Muscle layer of colon (tissue), 2 donors: ENCODE measurements around the gene PAX2.
A peak's percentile ranks its signal among the peaks of the same experiment; 100 is the strongest.

Experiments used
- H3K27ac ChIP-seq: one replicate; pipeline ENCODE4 v1.7.0; 2013; ENCODE audit warnings: low read depth, mild to moderate bottlenecking, low read length, moderate library complexity
- H3K27me3 ChIP-seq, 2 donors: one replicate each; pipeline ENCODE4 v1.7.0; 2013; ENCODE audit warnings: low read length in 2 of 2, mild to moderate bottlenecking in 2 of 2; ENCODE audit not compliant: insufficient read depth in 2 of 2, control insufficient read depth in 1 of 2
- H3K36me3 ChIP-seq: one replicate; pipeline ENCODE4 v1.7.0; 2013; ENCODE audit warnings: mild to moderate bottlenecking, low read length; ENCODE audit not compliant: insufficient read depth
- H3K4me1 ChIP-seq: one replicate; pipeline ENCODE4 v1.7.0; 2013; ENCODE audit warnings: mild to moderate bottlenecking, low read length; ENCODE audit not compliant: insufficient read depth
- H3K4me3 ChIP-seq, 2 donors: one replicate each; pipeline ENCODE4 v1.7.0; 2013; ENCODE audit warnings: low read length in 2 of 2, low read depth in 1 of 2, mild to moderate bottlenecking in 1 of 2, moderate library complexity in 1 of 2
- H3K9ac ChIP-seq: one replicate; pipeline ENCODE4 v1.7.0; 2013; ENCODE audit warnings: low read length
- H3K9me3 ChIP-seq: one replicate; pipeline ENCODE4 v1.7.0; 2013; ENCODE audit warnings: mild to moderate bottlenecking, low read length
- donor health status: abdominal sarcoma.
- donor health status: Adenocarcinoma of cecum.

PAX2 gene

DNA sequence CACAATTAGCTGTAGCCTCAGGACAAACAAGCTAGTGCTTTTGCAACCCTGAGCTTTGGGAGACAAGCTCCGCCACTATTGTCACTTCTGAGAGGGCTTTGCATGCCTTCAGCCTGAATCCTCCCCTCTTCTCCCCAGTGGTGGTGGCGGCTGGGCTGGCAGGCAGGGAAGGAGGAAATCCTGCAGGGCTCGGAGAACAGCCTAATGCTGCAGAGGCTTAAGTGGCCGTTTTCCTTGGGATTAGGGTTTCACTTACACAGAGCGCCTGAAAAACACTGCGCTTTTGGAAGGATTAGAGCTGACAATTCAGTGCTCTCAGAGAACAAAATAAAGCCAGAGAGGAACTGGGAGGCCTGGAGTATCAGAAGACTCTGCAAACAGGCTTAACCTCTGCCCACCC is 71.3 kb downstream of the PAX2 start:
- Histone ChIP-seq H3K36me3 (no peaks in the 10 kb centered on the region), H3K4me3 (no peak overlapping the region), H3K9me3 (no peaks in the 10 kb centered on the region), H3K27ac (no peak overlapping the region), H3K4me1 (no peaks in the 10 kb centered on the region), H3K9ac (no peak overlapping the region), H3K27me3 (peaks cover 31 to 44% of the 10 kb centered on the region in 2 donors)

DNA sequence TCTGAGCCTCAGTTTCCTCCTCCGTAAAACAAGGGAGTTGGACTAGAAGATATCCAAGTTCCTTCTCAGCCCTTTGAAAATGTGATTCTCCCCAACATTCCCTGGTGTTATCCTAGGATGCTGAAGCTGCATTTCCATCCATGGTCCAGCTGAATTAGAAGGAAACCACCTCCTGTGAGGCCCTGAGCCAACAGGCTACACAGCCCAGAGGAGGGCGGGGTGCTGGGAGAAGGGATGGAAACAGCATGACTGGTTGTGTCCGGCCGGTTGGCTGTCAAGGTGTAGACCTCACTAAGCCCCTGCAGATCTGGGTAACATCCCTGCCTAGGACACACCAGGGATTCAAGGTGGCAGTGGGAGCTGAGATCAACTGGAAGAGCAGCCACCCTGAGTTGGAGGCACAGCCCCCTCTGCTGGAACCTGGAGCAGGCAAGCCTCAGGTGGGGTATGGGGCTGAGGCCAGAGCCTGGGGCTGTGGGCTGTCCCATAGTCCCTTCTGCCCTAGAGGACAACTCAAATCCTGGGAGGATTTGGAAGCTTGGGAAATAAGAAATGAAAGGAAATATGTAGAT is 72.0 kb downstream of the PAX2 start:
- no peak overlapping the region for H3K27ac ChIP-seq
- H3K9ac ChIP-seq: no peak overlapping the region
- H3K4me3 ChIP-seq: no peak overlapping the region
- H3K27me3 ChIP-seq: peaks cover 31 to 40% of the 10 kb centered on the region in 2 donors
- no peaks in the 10 kb centered on the region for H3K36me3 ChIP-seq
- H3K9me3 ChIP-seq: no peaks in the 10 kb centered on the region
- H3K4me1 ChIP-seq: no peaks in the 10 kb centered on the region

DNA sequence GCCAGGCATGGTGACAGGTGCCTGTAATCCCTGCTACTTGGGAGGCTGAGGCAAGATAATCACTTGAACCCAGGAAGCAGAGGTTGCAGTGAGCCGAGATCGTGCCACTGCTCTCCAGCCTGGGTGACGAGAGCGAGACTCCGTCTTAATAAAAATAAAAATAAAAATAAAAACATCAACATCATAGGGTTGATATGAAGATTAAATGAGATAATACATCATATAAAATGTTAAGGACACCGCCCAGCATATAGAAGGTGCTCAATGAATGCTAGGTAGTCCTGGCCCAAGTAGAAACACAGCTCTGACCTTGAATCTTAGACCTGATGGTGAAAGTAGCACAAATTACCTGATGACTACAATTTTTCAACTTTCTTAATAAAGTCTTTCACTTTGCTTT is 74.0 kb downstream of the PAX2 start:
- Histone ChIP-seq H3K36me3 (no peaks in the 10 kb centered on the region), H3K27me3 (peaks cover 24 to 41% of the 10 kb centered on the region in 2 donors), H3K9ac (no peak overlapping the region), H3K27ac (no peak overlapping the region), H3K4me1 (no peaks in the 10 kb centered on the region), H3K4me3 (no peak overlapping the region), H3K9me3 (no peaks in the 10 kb centered on the region)

DNA sequence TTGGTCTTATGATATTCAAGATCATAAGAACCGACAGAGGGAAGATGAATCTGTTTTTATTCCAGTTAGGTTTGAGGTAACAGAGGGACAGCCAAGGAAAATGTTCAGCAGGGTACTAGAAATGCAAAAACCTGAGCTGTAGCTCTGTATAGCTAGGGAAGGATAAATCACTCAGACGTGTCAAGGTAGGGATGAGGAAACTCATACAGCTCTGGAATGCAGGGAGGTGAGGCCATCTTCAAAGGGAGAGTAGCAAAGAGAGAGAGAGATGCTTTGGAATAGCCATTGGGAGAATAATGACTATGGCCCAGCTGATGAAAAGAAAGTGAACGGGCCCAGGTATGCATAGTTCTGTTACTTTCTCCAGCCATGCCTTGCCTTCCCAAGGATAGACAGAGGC is 77.8 kb downstream of the PAX2 start:
- Histone ChIP-seq H3K27me3 (peaks cover 26 to 59% of the 10 kb centered on the region in 2 donors), H3K4me1 (peaks cover 5% of the 10 kb centered on the region), H3K27ac (no peak overlapping the region), H3K9me3 (no peaks in the 10 kb centered on the region), H3K36me3 (no peaks in the 10 kb centered on the region), H3K9ac (no peak overlapping the region), H3K4me3 (no peak overlapping the region)

DNA sequence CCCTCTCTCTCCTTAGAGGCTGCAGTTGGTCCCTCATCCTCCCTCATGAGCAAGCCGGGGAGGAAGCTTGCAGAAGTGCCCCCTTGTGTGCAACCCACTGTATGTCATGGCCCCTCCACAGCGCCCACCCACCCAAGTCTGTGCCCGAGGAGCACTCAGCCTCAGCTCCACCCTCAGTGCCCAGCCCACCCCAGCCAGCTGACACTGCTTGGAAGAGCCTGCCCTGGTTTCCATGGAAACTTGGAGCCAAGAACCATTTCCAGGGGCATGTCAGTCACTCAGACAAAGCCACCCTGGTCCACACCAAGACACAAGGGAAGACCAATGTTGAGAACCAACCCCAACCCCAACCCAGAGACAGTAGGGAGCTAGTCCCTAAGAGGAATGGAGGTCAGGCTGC is 79.5 kb downstream of the PAX2 start:
- H3K36me3 ChIP-seq: no peaks in the 10 kb centered on the region
- H3K4me1 ChIP-seq: peaks cover 16% of the 10 kb centered on the region
- no peaks in the 10 kb centered on the region for H3K9me3 ChIP-seq
- no peak overlapping the region for H3K27ac ChIP-seq
- H3K27me3 ChIP-seq: peaks cover 38 to 74% of the 10 kb centered on the region in 2 donors
- no peak overlapping the region for H3K9ac ChIP-seq
- H3K4me3 ChIP-seq: no peak overlapping the region

DNA sequence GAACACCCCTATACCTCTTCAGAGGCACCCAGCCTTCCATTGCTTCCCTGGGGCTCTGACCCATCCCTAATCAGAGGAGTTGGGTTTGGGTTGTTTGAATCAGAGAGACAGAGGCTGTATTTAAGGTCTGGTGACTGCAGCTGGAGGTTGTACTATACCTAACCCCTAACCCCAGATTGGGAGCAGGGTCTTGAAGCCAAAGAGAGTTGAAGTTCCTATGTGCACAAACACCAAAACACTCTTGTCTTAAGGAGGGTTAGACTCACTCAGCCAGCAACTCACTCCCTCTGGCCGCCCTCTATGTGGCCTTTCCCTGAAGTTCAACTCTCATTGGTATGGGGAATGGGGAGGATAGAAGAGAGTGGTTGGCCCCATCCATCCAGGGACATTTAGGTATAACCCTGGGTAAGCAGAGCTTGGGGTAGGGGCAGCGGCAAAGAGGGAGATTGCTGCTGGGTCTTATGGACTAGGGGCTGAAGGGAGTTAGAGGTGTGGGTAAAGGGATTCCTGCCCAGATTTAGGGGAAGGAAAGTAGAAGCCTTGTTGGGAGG is 80.0 kb downstream of the PAX2 start:
- Histone ChIP-seq H3K27me3 (peaks cover 43 to 80% of the 10 kb centered on the region in 2 donors), H3K9ac (no peak overlapping the region), H3K4me1 (peaks cover 16% of the 10 kb centered on the region), H3K9me3 (no peaks in the 10 kb centered on the region), H3K4me3 (no peak overlapping the region), H3K36me3 (no peaks in the 10 kb centered on the region), H3K27ac (no peak overlapping the region)

DNA sequence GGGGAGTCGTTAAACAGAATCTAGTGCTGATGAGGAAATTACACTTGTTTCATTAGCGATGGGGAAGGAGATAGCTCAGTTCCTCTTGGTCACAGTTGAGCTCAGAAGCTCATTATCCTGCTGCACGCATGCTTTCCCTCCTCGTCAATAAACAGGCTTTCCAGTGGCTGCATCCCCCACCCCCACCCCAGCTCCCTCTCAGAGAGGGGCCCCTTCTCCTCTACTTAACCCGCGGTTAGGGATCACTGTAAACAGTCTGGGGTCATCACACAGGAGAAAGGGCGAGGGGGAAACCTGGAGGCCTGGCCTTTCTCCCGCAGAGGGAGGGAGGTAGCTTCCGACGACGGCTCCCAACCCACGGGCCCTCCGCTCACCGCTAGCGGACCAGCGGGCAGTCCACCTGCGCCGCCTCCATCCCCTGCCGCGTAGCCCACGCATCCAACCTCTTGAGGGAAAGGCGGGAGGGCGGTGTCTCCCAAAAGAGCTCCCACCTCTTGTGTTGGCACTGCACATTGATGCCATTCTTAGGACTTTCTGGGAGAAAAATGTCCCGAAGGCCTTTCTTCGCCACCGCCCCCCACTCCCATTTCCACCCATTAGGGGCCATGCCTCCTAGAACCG is 80.8 kb downstream of the PAX2 start:
- Histone ChIP-seq H3K9me3 (no peaks in the 10 kb centered on the region), H3K36me3 (no peaks in the 10 kb centered on the region), H3K27ac (no peak overlapping the region), H3K4me1 (peaks cover 16% of the 10 kb centered on the region), H3K4me3 (no peak overlapping the region), H3K27me3 (peaks cover 50 to 83% of the 10 kb centered on the region in 2 donors), H3K9ac (no peak overlapping the region)

DNA sequence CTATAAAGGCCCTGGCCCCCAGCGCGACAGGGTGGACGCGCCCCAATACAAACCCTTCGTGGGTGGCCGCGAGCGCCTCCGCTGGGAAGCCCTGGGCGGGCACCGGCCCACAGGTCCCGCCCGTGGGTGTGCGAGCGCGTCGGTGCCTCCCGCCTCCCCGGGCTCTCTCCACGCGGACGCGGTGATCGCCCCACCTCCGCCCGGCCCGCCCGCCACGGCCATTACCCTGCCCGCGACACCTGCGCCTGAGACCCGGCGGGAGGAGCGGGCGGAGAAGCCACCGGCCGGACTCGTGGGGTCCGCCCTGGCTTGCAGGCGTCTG is 81.2 kb downstream of the PAX2 start:
- Histone ChIP-seq H3K27me3 (peaks cover 54 to 85% of the 10 kb centered on the region in 2 donors), H3K36me3 (no peaks in the 10 kb centered on the region), H3K27ac (no peak overlapping the region), H3K9ac (no peak overlapping the region), H3K4me1 (peaks cover 16% of the 10 kb centered on the region), H3K4me3 (peak overlapping the region; percentile 8 to 27), H3K9me3 (no peaks in the 10 kb centered on the region)

DNA sequence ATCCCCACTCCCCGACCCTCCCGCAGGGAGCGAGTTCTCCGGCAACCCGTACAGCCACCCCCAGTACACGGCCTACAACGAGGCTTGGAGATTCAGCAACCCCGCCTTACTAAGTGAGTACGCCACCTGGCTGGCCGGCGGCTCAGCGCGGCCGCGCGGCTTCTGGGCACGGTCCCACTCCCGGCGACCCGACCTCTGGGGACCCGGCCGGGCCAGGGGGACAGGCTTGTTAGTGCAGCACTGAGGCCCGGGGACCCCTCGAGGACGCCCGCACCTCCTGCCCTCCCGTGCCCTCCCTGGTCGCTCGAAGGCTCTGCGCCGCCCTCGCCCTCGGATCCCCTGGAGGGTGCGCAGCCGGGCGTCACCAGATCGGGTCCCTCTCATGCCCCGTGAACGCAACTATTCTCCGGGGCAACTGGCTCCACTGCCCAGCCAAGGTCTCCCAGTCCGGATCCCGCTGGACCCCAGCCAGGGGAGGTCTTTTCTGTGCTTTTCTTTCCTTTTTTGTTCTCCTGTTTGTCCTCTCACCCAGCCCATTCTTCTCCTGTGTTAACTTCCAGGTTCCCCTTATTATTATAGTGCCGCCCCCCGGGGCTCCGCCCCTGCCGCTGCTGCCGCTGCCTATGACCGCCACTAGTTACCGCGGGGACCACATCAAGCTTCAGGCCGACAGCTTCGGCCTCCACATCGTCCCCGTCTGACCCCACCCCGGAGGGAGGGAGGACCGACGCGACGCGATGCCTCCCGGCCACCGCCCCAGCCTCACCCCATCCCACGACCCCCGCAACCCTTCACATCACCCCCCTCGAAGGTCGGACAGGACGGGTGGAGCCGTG is 81.8 kb downstream of the PAX2 start:
- no peaks in the 10 kb centered on the region for H3K36me3 ChIP-seq
- H3K9me3 ChIP-seq: no peaks in the 10 kb centered on the region
- no peak overlapping the region for H3K9ac ChIP-seq
- H3K4me1 ChIP-seq: peaks cover 16% of the 10 kb centered on the region
- H3K27ac ChIP-seq: no peak overlapping the region
- peaks cover 58 to 88% of the 10 kb centered on the region in 2 donors for H3K27me3 ChIP-seq
- peak overlapping the region; percentile 27 to 36 for H3K4me3 ChIP-seq

DNA sequence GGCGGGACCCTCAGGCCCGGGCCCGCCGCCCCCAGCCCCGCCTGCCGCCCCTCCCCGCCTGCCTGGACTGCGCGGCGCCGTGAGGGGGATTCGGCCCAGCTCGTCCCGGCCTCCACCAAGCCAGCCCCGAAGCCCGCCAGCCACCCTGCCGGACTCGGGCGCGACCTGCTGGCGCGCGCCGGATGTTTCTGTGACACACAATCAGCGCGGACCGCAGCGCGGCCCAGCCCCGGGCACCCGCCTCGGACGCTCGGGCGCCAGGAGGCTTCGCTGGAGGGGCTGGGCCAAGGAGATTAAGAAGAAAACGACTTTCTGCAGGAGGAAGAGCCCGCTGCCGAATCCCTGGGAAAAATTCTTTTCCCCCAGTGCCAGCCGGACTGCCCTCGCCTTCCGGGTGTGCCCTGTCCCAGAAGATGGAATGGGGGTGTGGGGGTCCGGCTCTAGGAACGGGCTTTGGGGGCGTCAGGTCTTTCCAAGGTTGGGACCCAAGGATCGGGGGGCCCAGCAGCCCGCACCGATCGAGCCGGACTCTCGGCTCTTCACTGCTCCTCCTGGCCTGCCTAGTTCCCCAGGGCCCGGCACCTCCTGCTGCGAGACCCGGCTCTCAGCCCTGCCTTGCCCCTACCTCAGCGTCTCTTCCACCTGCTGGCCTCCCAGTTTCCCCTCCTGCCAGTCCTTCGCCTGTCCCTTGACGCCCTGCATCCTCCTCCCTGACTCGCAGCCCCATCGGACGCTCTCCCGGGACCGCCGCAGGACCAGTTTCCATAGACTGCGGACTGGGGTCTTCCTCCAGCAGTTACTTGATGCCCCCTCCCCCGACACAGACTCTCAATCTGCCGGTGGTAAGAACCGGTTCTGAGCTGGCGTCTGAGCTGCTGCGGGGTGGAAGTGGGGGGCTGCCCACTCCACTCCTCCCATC is 82.7 kb downstream of the PAX2 start:
- Histone ChIP-seq H3K36me3 (no peaks in the 10 kb centered on the region), H3K27me3 (peaks cover 58 to 91% of the 10 kb centered on the region in 2 donors), H3K9ac (no peak overlapping the region), H3K9me3 (no peaks in the 10 kb centered on the region), H3K27ac (no peak overlapping the region), H3K4me1 (peaks cover 16% of the 10 kb centered on the region), H3K4me3 (peak overlapping the region; percentile 35 to 57)

DNA sequence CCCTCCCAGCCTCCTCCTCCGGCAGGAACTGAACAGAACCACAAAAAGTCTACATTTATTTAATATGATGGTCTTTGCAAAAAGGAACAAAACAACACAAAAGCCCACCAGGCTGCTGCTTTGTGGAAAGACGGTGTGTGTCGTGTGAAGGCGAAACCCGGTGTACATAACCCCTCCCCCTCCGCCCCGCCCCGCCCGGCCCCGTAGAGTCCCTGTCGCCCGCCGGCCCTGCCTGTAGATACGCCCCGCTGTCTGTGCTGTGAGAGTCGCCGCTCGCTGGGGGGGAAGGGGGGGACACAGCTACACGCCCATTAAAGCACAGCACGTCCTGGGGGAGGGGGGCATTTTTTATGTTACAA is 83.3 kb downstream of the PAX2 start:
- no peaks in the 10 kb centered on the region for H3K36me3 ChIP-seq
- H3K4me1 ChIP-seq: peaks cover 16% of the 10 kb centered on the region
- no peak overlapping the region for H3K9ac ChIP-seq
- H3K27me3 ChIP-seq: peaks cover 58 to 88% of the 10 kb centered on the region in 2 donors
- no peak overlapping the region for H3K27ac ChIP-seq
- no peaks in the 10 kb centered on the region for H3K9me3 ChIP-seq
- peak overlapping the region; percentile 35 to 45 for H3K4me3 ChIP-seq
